Upper lobe of left lung (tissue), 4 donors: ENCODE results near the gene NSD2.

Source experiments
- CTCF ChIP-seq, 6 experiments: fragments of 450-650 bp in 4 of 6; fragments of 200-600 bp in 2 of 6; sonication (generic) in 2 of 6; IDR thresholded peaks; one replicate each; pipeline ENCODE4 v1.5.1; 2016 to 2019; ENCODE audit warnings: antibody characterized with exemption in 6 of 6
- POLR2A ChIP-seq, 4 donors: fragments of 450-650 bp; IDR thresholded peaks; one replicate each; pipeline ENCODE4 v1.5.1; 2016 to 2017; ENCODE audit warnings: antibody characterized with exemption in 4 of 4, mild to moderate bottlenecking in 2 of 4

- TF ChIP-seq CTCF (IDR thresholded peaks at IDR 0.05) (peak in 1 of 6 experiments; percentile 18), POLR2A (IDR thresholded peaks at IDR 0.05) (no peak)
Measured at GRCh38 chr4:1851160-1851559, 20.0 kb upstream of the NSD2 start.
